GM18517 (cell line): ENCODE measurements around the gene CHIT1.

Experiments
- ATAC-seq: cut with Tn5 transposase; IDR thresholded peaks from one replicate; pipeline ENCODE4 v1.9.1; 2021; ENCODE audit warnings: mild to moderate bottlenecking, moderate library complexity; ENCODE audit not compliant: unreplicated experiment

The CHIT1 gene

GRCh38 chr1:203217139-203217655 lies 12.3 kb downstream of the CHIT1 start:
- no peak for ATAC-seq

- no peak for ATAC-seq
Observed at GRCh38 chr1:203216274-203217138, 13.0 kb downstream of the CHIT1 start.

GRCh38 chr1:203215573-203215972 lies 13.9 kb downstream of the CHIT1 start:
- no peak for ATAC-seq

GRCh38 chr1:203214871-203215270 lies 14.6 kb downstream of the CHIT1 start:
- no peak for ATAC-seq

- no peak for ATAC-seq
Observed at GRCh38 chr1:203213126-203213525, 16.3 kb downstream of the CHIT1 start.

- ATAC-seq, result no peak
Observed at GRCh38 chr1:203211812-203212211, 17.7 kb downstream of the CHIT1 start.

GRCh38 chr1:203210988-203211387 lies 18.5 kb downstream of the CHIT1 start:
- ATAC-seq, result no peak

- ATAC-seq, result no peak
Observed at GRCh38 chr1:203210350-203210749, 19.1 kb downstream of the CHIT1 start.

- no peak for ATAC-seq
Observed at GRCh38 chr1:203208181-203208580, 21.3 kb downstream of the CHIT1 start.

- ATAC-seq, result no peak
Observed at GRCh38 chr1:203207751-203208150, 21.7 kb downstream of the CHIT1 start.

- ATAC-seq, result no peak
Observed at GRCh38 chr1:203206129-203206687, 23.3 kb downstream of the CHIT1 start.

- no peak for ATAC-seq
Observed at GRCh38 chr1:203204756-203205155, 24.7 kb downstream of the CHIT1 start.

GRCh38 chr1:203202431-203203245 lies 26.8 kb downstream of the CHIT1 start:
- ATAC-seq, result no peak

GRCh38 chr1:203201516-203202205 lies 27.8 kb downstream of the CHIT1 start:
- no peak for ATAC-seq

- ATAC-seq, result no peak
Observed at GRCh38 chr1:203200916-203201315, 28.6 kb downstream of the CHIT1 start.

- ATAC-seq, result no peak
Observed at GRCh38 chr1:203199816-203200571, 29.5 kb downstream of the CHIT1 start.

- no peak for ATAC-seq
Observed at GRCh38 chr1:203199481-203199815, 30.0 kb downstream of the CHIT1 start.

- no peak for ATAC-seq
Observed at GRCh38 chr1:203199002-203199401, 30.5 kb downstream of the CHIT1 start.

GRCh38 chr1:203197625-203198024 lies 31.8 kb downstream of the CHIT1 start:
- no peak for ATAC-seq

GRCh38 chr1:203196371-203196770 lies 33.1 kb downstream of the CHIT1 start:
- no peak for ATAC-seq
